GM21526 (cell line): ENCODE measurements around the gene CPHXL.

Source experiments
- ATAC-seq: cut with Tn5 transposase; IDR thresholded peaks from one replicate; pipeline ENCODE4 v1.9.1; 2021; ENCODE audit warnings: moderate library complexity; ENCODE audit not compliant: unreplicated experiment, low FRiP score

CPHXL gene

DNA sequence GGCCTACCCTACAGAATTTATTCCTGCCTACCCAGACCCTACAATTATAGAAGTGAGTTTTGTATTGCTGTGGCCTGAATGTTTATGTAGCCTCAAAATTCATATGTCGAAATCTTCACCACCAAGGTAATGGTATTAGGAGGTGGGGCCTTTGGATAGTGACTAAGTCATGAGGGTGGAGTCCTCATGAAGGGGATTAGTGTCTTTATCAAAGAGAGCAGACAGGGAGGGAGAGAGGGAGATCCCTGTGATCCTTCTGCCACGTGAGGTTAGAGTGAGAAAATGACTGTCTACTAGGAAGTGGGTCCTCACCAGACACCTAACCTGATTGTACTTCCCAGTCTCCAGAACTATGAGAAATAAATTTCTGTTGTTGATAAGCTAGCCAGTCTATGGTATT, 24.0 kb downstream of the CPHXL start:
- no peak for ATAC-seq

DNA sequence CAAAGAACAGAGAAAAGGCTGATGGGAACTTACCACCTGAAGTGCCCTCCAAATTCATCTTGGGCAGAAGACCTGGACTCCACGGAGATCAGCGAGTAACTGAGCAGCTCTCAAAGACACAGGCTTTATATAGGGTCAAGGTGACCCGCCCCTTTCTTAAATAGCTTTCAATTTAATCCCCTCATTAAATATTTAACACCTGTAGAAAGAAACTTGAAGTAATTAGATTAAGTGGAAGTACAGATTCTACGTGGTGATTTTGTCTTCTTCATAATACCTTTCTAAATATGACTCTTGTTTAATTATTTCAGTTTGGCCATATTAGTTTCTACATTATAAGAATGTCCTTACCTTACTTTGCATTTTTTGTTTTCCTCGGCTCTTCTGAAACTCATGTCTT, 24.9 kb downstream of the CPHXL start, which contains the start of gene DUXB:
TSS of gene DUXB (minus strand) at position 101 of the 400 bp plus-strand sequence. CDS start at position 58, 43 bp downstream.
- no peak for ATAC-seq

DNA sequence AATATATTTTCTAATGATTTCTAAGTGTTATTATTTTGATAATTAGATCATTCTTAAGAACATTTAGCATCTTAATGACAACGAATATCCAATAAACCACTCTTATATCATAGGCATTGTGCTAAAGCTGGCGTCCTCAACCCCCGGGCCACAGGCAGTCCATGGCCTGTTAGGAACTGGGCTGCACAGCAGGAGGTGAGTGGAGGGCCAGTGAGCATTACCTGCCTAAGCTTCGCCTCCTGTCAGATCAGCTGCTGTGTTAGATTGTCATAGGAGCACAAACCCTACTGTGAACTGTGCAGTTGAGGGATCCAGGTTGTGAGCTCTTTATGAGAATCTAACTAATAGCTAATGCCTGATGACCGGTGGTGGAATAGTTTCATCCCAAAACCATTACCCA, 28.7 kb downstream of the CPHXL start:
- no peak for ATAC-seq

DNA sequence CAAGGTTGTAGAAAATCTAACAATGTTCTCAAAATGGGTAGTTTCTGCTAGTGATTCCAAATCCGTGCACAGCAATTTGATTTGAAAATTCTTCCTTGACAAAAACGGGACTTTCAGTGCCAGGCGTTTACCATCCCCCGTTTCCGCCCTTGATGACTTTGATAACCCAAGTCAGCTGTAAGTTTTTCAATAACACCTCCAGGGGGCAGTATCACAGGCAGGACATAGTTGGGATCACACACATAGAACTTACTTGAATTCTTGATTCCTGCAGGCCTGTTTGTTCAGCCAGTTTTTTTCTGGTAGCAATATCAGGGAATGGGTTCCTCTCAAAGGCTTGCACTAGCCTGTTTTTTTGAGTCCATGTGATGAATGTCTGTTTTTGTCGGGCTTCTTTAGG, 30.6 kb downstream of the CPHXL start:
- ATAC-seq = no peak

DNA sequence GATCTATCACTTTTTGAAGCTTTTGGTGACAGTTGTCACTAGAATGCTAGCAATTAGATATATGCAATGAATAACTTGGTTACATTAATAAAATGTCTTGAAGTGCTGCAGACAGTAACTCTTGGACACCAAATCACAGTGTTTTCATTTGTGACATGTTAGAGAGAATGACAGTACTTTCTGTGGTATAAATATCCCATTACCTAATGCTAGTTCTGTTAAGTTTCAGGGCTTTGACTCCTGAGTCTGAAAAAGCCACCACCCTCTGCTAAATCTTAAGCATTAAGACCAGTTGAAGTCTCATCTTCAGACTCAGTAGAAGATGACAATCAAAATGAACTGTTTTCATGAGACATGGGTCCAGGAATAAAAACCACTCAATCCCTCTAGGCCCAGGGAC, 38.9 kb downstream of the CPHXL start:
- ATAC-seq = no peak

DNA sequence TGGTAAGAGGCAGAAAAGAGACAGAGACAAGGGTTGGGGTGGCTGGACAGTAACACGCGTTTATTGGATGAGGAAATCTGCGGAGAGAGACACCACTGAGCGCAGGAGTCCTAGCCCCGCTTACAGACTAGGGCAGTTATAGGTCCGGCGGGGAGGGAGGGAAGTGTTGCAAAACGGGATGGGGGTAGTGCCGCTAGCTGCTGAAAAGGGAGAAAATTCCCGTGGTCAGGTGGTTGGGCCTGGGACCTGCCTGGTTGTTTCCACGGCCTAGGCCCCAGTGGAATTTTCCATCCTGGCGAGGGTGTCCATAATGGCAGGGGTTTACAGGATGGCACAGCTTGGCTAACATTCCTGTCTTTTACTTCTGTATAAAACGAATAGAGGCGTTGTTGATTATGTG, 44.0 kb downstream of the CPHXL start:
- no peak for ATAC-seq

DNA sequence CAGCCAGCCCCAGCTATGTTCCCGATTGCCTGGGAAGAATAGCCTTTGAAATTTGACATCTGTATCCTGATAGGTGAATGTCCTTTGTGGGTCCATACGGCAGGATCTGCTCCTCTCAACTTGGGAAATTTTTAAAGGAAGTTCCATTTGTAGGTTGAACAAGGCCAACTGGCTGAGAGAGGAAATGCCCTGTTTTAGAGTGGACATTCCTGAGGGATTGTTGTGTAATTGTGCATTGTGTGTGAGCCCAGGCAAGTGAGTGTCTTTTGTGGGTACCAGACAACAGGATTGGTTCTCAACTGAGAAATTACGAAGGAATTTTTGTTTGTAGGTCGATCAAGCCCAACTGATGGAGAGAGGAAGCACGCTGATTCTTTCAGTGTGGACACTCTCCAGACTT, 46.9 kb downstream of the CPHXL start:
- no peak for ATAC-seq

DNA sequence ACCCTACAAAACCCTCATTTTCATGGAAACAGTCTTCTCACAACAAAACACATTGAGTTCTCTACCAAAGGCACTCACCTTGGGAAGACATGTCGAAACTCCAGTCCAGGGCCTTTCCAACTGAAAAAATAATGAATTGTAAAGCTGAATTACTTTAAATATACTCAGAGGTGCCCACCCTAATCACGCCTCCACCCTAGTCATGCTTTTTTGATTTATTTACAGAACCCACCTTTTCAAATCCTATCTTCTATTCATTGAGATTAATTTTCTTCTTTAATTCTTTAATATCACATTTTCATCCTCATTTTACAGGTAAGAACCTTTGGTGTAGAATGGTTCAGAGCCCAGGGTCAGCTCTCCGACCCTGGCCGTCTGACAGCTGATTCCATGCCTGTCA, 49.4 kb downstream of the CPHXL start, which contains the start of gene CPHXL2:
TSS of gene CPHXL2 (minus strand) at position 101 of the 400 bp plus-strand sequence. CDS start at position 91, 10 bp downstream.
- no peak for ATAC-seq

DNA sequence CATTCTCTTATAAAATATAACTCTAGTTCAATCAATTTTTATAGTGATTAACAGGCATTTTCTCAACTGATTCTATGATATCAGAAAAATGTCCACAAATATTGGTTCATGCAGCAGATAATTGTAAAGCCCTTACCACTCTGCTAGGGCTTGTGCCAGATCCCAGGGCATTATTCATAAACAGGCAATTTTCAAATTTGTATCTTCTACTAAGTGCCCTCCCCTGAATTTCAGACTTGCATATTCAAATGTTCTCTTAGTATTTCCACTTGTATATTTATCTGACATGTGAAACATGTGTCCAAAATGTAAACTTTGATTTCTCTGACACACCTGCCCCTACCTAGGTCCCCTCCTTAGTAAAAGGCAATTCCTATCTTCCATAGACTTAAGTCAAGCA, 58.8 kb downstream of the CPHXL start:
- ATAC-seq = no peak
